H9 (cell line): Measurements from ENCODE around the gene RNF133. TPM values are rescaled to one million over a fixed set of nuclear protein-coding genes. Genes with fewer than 3 reads are reported as not detected.

ENCODE experiments used
- DNase-seq: peaks from one replicate; pipeline ENCODE4 v3.0.0-alpha.2; 2017
- H2AFZ ChIP-seq: one replicate; pipeline ENCODE4 v1.6.1; 2013; ENCODE audit warnings: mild to moderate bottlenecking, low read length, control low read depth, moderate library complexity
- H2AK5ac ChIP-seq: 2 replicates; pipeline ENCODE4 v1.6.1; 2013; ENCODE audit warnings: low read length, control low read depth, mixed read lengths; ENCODE audit not compliant: insufficient read length
- H2BK120ac ChIP-seq: one replicate; pipeline ENCODE4 v1.6.1; 2013; ENCODE audit warnings: low read depth, mild to moderate bottlenecking, low read length, control low read depth, inconsistent platforms; ENCODE audit not compliant: poor library complexity, severe bottlenecking
- H2BK12ac ChIP-seq: 2 replicates; pipeline ENCODE4 v1.6.1; 2013; ENCODE audit warnings: low read length, control low read depth, mixed read lengths, low read depth; ENCODE audit not compliant: insufficient read length
- H2BK15ac ChIP-seq: 2 replicates; pipeline ENCODE4 v1.6.1; 2013; ENCODE audit warnings: low read depth, low read length, control low read depth
- H2BK20ac ChIP-seq: one replicate; pipeline ENCODE4 v1.6.1; 2013; ENCODE audit warnings: low read depth, mild to moderate bottlenecking, low read length, control low read depth, inconsistent platforms; ENCODE audit not compliant: poor library complexity, severe bottlenecking
- H2BK5ac ChIP-seq: 2 replicates; pipeline ENCODE4 v1.6.1; 2013; ENCODE audit warnings: low read length, control low read depth, mixed read lengths; ENCODE audit not compliant: insufficient read length
- H3K14ac ChIP-seq: 2 replicates; pipeline ENCODE4 v1.6.1; 2013; ENCODE audit warnings: low read length, control low read depth; ENCODE audit not compliant: insufficient read depth
- H3K18ac ChIP-seq: 2 replicates; pipeline ENCODE4 v1.6.1; 2013; ENCODE audit warnings: low read depth, mild to moderate bottlenecking, mixed read lengths, low read length, control low read depth; ENCODE audit not compliant: insufficient read length
- H3K23ac ChIP-seq: 2 replicates; pipeline ENCODE4 v1.6.1; 2013; ENCODE audit warnings: low read length, control low read depth, mixed read lengths, low read depth; ENCODE audit not compliant: insufficient read length
- H3K23me2 ChIP-seq: 2 replicates; pipeline ENCODE4 v1.6.1; 2013; ENCODE audit warnings: low read depth, mild to moderate bottlenecking, mixed read lengths, low read length, control low read depth; ENCODE audit not compliant: insufficient read length, poor library complexity, severe bottlenecking
- H3K27ac ChIP-seq: 2 replicates; pipeline ENCODE4 v1.5.1; 2013; ENCODE audit warnings: low read length, control low read depth, mixed read lengths, low read depth; ENCODE audit not compliant: insufficient read length
- H3K27me3 ChIP-seq: 2 replicates; pipeline ENCODE4 v1.6.1; 2013; ENCODE audit warnings: low read length, control low read depth, inconsistent platforms; ENCODE audit not compliant: insufficient read depth
- H3K4ac ChIP-seq: 2 replicates; pipeline ENCODE4 v1.6.1; 2013; ENCODE audit warnings: low read depth, mild to moderate bottlenecking, control low read depth, inconsistent platforms, low read length, moderate library complexity
- H3K4me1 ChIP-seq: 2 replicates; pipeline ENCODE4 v1.6.1; 2013; ENCODE audit warnings: low read length, control low read depth, inconsistent platforms; ENCODE audit not compliant: insufficient read depth
- H3K4me2 ChIP-seq: 2 replicates; pipeline ENCODE4 v1.6.1; 2013; ENCODE audit warnings: low read length, control low read depth, mixed read lengths; ENCODE audit not compliant: insufficient read length, insufficient read depth
- H3K56ac ChIP-seq: 2 replicates; pipeline ENCODE4 v1.6.1; 2013; ENCODE audit warnings: low read depth, mild to moderate bottlenecking, mixed read lengths, low read length, control low read depth; ENCODE audit not compliant: insufficient read length
- H3K79me1 ChIP-seq: 2 replicates; pipeline ENCODE4 v1.6.1; 2013; ENCODE audit warnings: low read depth, mild to moderate bottlenecking, moderate library complexity, low read length, control low read depth, inconsistent platforms; ENCODE audit not compliant: insufficient read depth, poor library complexity, severe bottlenecking
- H3K79me2 ChIP-seq: 2 replicates; pipeline ENCODE4 v1.6.1; 2013; ENCODE audit warnings: low read length, control low read depth, inconsistent platforms; ENCODE audit not compliant: insufficient read depth
- H3K9ac ChIP-seq: 2 replicates; pipeline ENCODE4 v1.6.1; 2013; ENCODE audit warnings: low read length, control low read depth, mixed read lengths; ENCODE audit not compliant: insufficient read length; ENCODE audit errors: extremely low read depth
- H3K9me3 ChIP-seq: one replicate; pipeline ENCODE4 v1.6.1; 2013; ENCODE audit warnings: low read depth, low read length, inconsistent platforms; ENCODE audit not compliant: control insufficient read depth
- H3T11ph ChIP-seq: one replicate; pipeline ENCODE4 v1.6.1; 2013; ENCODE audit warnings: mild to moderate bottlenecking, low read length, control low read depth, inconsistent platforms
- H4K20me1 ChIP-seq: one replicate; pipeline ENCODE4 v1.6.1; 2013; ENCODE audit not compliant: control insufficient read depth, insufficient read length, insufficient read depth
- H4K5ac ChIP-seq: 2 replicates; pipeline ENCODE4 v1.6.1; 2013; ENCODE audit warnings: low read depth, mild to moderate bottlenecking, mixed read lengths, low read length, control low read depth; ENCODE audit not compliant: insufficient read length
- H4K8ac ChIP-seq: replicated peaks from 2 replicates; pipeline ENCODE4 v1.6.1; 2013; ENCODE audit warnings: low read length, control low read depth, mixed read lengths, low read depth; ENCODE audit not compliant: insufficient read length
- H4K91ac ChIP-seq: 2 replicates; pipeline ENCODE4 v1.6.1; 2013; ENCODE audit warnings: low read depth, mild to moderate bottlenecking, moderate library complexity, mixed read lengths, low read length, control low read depth; ENCODE audit not compliant: insufficient read length
- H3K27ac Mint-ChIP-seq, 3 experiments: 2 replicates in 2 of 3; 3 replicates in 1 of 3; pipeline ENCODE4 v1.8.0; 2020 to 2021; ENCODE audit warnings: mixed read lengths in 3 of 3, mild to moderate bottlenecking in 1 of 3, moderate library complexity in 1 of 3
- H3K27me3 Mint-ChIP-seq: 2 replicates; pipeline ENCODE4 v1.8.0; 2021; ENCODE audit warnings: low read depth, mild to moderate bottlenecking, moderate library complexity, mixed read lengths
- H3K36me3 Mint-ChIP-seq, 3 experiments: 2 replicates in 2 of 3; 3 replicates in 1 of 3; pipeline ENCODE4 v1.8.0; 2020 to 2021; ENCODE audit warnings: low read depth in 3 of 3, mixed read lengths in 3 of 3; ENCODE audit not compliant: insufficient read depth in 1 of 3
- H3K4me1 Mint-ChIP-seq, 2 experiments: 2 replicates each; pipeline ENCODE4 v1.8.0; 2020; ENCODE audit warnings: mixed read lengths in 2 of 2
- H3K4me3 Mint-ChIP-seq, 2 experiments: 2 replicates in 1 of 2; 3 replicates in 1 of 2; pipeline ENCODE4 v1.8.0; 2020 to 2021; ENCODE audit warnings: mild to moderate bottlenecking in 2 of 2, mixed read lengths in 2 of 2, moderate library complexity in 1 of 2
- H3K9me3 Mint-ChIP-seq, 2 experiments: 2 replicates in 1 of 2; 3 replicates in 1 of 2; pipeline ENCODE4 v1.8.0; 2020; ENCODE audit warnings: mild to moderate bottlenecking in 2 of 2, mixed read lengths in 2 of 2, moderate library complexity in 1 of 2
- whole genome bisulfite sequencing: extraction: QIAGEN DNeasy Blood & Tissue Kit; methylation state at CpG from one replicate; pipeline ENCODE4 v1.1.7; 2013; ENCODE audit warnings: missing lambda C conversion rate, low lambda C conversion rate, mixed read lengths; ENCODE audit not compliant: insufficient read length; ENCODE audit errors: extremely low coverage; 5-methylcytosine and 5-hydroxymethylcytosine counted together
- total RNA-seq: library from RNA; stranded (reverse); gene quantifications from 2 replicates; pipeline ENCODE4 v1.2.1, GENCODE V29; 2021
- TF ChIP-seq, protein P1 (sequence below): fragments of 200-600 bp; sonication (generic); conservative IDR thresholded peaks from 3 replicates; pipeline ENCODE4 v1.8.0; 2021; ENCODE audit warnings: antibody characterized with exemption, mild to moderate bottlenecking

Gene RNF133
- total RNA-seq, 1 experiment from 2014 or later, result 0.31 TPM

DNA sequence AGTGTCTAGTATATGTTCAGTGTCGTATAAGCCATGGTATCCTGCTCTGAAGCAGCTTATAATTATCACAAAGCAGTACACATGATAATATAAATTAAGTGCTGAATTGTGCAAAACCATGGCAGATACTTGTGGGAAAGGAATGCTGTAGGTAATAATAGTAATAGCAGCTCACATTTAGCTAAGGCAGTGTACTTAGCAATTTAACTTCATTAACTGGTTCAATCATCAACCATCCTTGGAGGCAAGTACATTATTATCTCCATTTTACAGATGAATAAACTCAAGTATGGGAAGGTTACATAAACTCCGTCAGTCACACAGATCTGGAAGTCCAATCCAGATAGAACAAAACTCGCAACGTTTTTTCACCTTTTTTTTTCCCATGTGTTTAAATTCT, 25.4 kb upstream of the RNF133 start:
- no peak overlapping the region for H3K4me3 Mint-ChIP-seq
- H2BK15ac ChIP-seq, result no peak overlapping the region

More for the DNA sequence above, 25.4 kb upstream of the RNF133 start:
- no peak overlapping the region for H3K4me2 ChIP-seq
- H3K18ac ChIP-seq, result no peak overlapping the region
- H3K79me2 ChIP-seq, result no peaks in the 10 kb centered on the region; the same call in 1 of the 2 replicates
- no peaks in the 10 kb centered on the region for H3K9me3 ChIP-seq
- no peak overlapping the region for H4K91ac ChIP-seq
- H3K4ac ChIP-seq, result no peak overlapping the region
- H2BK5ac ChIP-seq, result no peak overlapping the region
- no peak overlapping the region for H4K5ac ChIP-seq
- no peaks in the 10 kb centered on the region for H3K27me3 ChIP-seq
- H3K23ac ChIP-seq, result no peak overlapping the region
- no CpG with 5 or more reads among the region's 4 CpGs for WGBS
- no peak overlapping the region for H3K56ac ChIP-seq
- no peaks in the 10 kb centered on the region for H3K23me2 ChIP-seq
- no peak for DNase-seq
- H3T11ph ChIP-seq, result no peak overlapping the region
- H2BK20ac ChIP-seq, result no peak overlapping the region
- H3K9ac ChIP-seq, result no peak overlapping the region
- no peak overlapping the region for H2AK5ac ChIP-seq
- Mint-ChIP-seq H3K4me1 (peaks cover 2 to 7% of the 10 kb centered on the region in 2 experiments), H3K36me3 (no peaks in the 10 kb centered on the region; a peak in 2 of 7 replicates), H3K27ac (no peak overlapping the region; a peak in 1 of 7 replicates), H3K9me3 (no peaks in the 10 kb centered on the region; a peak in 1 of 5 replicates), H3K27me3 (no peaks in the 10 kb centered on the region)
- no peaks in the 10 kb centered on the region for H3K79me1 ChIP-seq
- no peak overlapping the region for H4K8ac ChIP-seq
- no peak overlapping the region for H2AFZ ChIP-seq
- H2BK12ac ChIP-seq, result no peak overlapping the region
- no peak overlapping the region for H2BK120ac ChIP-seq
- TF ChIP-seq, protein P1, sequence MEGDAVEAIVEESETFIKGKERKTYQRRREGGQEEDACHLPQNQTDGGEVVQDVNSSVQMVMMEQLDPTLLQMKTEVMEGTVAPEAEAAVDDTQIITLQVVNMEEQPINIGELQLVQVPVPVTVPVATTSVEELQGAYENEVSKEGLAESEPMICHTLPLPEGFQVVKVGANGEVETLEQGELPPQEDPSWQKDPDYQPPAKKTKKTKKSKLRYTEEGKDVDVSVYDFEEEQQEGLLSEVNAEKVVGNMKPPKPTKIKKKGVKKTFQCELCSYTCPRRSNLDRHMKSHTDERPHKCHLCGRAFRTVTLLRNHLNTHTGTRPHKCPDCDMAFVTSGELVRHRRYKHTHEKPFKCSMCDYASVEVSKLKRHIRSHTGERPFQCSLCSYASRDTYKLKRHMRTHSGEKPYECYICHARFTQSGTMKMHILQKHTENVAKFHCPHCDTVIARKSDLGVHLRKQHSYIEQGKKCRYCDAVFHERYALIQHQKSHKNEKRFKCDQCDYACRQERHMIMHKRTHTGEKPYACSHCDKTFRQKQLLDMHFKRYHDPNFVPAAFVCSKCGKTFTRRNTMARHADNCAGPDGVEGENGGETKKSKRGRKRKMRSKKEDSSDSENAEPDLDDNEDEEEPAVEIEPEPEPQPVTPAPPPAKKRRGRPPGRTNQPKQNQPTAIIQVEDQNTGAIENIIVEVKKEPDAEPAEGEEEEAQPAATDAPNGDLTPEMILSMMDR, result no peak
- H4K20me1 ChIP-seq, result no peaks in the 10 kb centered on the region
- H3K14ac ChIP-seq, result no peak overlapping the region
- no peak overlapping the region for H3K27ac ChIP-seq
- no peaks in the 10 kb centered on the region; the same call in 1 of the 2 replicates for H3K4me1 ChIP-seq
